Stomach (tissue), 4 donors: Measurements from ENCODE around the gene SIX3.

ENCODE experiments used
- CTCF ChIP-seq, 7 experiments: fragments of 450-650 bp in 4 of 7; fragments of 200-600 bp in 3 of 7; sonication (generic) in 3 of 7; IDR thresholded peaks; one replicate each; pipeline ENCODE4 v1.5.1; 2016 to 2019; ENCODE audit warnings: antibody characterized with exemption in 7 of 7, control low read depth in 2 of 7, mild to moderate bottlenecking in 1 of 7
- POLR2A ChIP-seq, 4 donors: fragments of 450-650 bp; IDR thresholded peaks; one replicate each; pipeline ENCODE4 v1.6.1; 2016; ENCODE audit warnings: antibody characterized with exemption in 4 of 4, control low read depth in 2 of 4, mild to moderate bottlenecking in 1 of 4, moderate library complexity in 1 of 4

GRCh38 chr2:44954889-44955592 is 13.5 kb downstream of the SIX3 start:
- TF ChIP-seq CTCF (IDR thresholded peaks at IDR 0.05) (no peak), POLR2A (IDR thresholded peaks at IDR 0.05) (no peak)
